NCI-H345 (cell line): ENCODE data around the gene ZFYVE26.
"Not testable (repeated sequence)": the region's sequence is repeated elsewhere in the genome, so short reads cannot be mapped to it uniquely, and the experiment has no call there.

Experiments used
- DNase-seq: peaks from one replicate; lab custom pipeline; 2025; lab: John Stamatoyannopoulos, UW

ZFYVE26 gene

GRCh38 chr14:67705211-67705610 lies 111.2 kb downstream of the ZFYVE26 start:
- DNase-seq: no peak

DNA sequence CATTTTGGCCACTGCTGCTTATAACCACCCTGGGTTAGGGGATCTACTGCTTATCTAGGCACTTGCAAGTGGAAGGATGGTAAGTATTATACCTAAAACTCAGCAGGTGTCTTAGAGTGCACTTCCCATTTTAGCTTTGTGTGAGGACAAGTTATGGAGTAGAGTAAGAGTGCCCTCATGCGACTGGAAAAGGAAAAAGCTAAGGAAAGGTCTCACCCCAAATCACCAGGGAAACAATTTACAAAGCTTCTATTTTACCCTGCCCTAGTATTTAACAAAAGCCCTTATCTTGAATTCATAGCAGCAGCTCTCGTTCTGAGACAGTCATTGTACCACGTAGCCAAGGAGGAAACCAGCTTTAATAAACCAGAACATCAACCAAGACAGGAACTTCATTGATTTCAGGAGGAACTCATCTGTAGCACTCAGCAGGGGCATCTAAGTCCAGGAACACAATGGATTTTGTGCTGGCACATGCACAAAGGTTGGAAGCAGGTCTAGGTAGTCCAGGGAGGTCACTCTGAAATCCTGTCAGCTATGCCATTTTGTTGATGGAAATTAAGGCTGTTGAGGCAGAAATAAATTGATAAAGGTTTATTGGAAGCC lies 111.8 kb downstream of the ZFYVE26 start:
- peak; percentile 77 for DNase-seq

GRCh38 chr14:67703997-67704396 lies 112.4 kb downstream of the ZFYVE26 start:
- no peak for DNase-seq

GRCh38 chr14:67701492-67701891 lies 114.9 kb downstream of the ZFYVE26 start, which contains the start of gene RDH12:
Gene RDH12 (plus strand): TSS chr14:67701886. CDS start chr14:67722643, 20,757 bp downstream.
- DNase-seq: not testable (repeated sequence)

DNA sequence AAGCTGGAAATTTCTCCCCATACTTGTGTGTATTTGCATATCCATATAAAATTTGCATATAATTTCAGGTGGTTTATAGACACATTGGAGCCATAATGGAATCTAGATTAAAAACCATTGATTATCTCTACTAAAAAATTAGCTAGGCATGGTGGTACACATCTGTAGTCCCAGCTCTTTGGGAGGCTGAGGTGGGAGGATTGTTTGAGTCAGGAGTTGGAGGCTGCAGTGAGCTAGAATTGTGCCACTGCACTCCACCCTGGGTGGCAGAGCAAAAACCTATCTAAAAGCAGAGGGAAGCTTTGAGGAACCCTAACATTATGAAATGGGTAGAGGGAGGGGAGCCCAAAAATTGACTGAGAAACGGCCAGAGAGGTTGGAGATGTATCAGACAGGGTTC lies 118.2 kb downstream of the ZFYVE26 start:
- DNase-seq: no peak

GRCh38 chr14:67697006-67697405 lies 119.4 kb downstream of the ZFYVE26 start:
- DNase-seq: no peak
